Subcutaneous abdominal adipose tissue (tissue), 5 donors: ENCODE results near the gene LBHD1.

Experiments
- H3K27ac ChIP-seq: one replicate; pipeline ENCODE4 v1.7.0; 2013; ENCODE audit warnings: low read depth, mild to moderate bottlenecking, inconsistent platforms, low read length, moderate library complexity
- H3K27me3 ChIP-seq, 5 donors: one replicate each; pipeline ENCODE4 v1.7.0; 2013; ENCODE audit warnings: low read length in 5 of 5, inconsistent platforms in 1 of 5; ENCODE audit not compliant: control insufficient read depth in 5 of 5, insufficient read depth in 4 of 5
- H3K36me3 ChIP-seq, 5 donors: one replicate each; pipeline ENCODE4 v1.7.0; 2013; ENCODE audit warnings: low read length in 5 of 5; ENCODE audit not compliant: control insufficient read depth in 5 of 5, insufficient read depth in 5 of 5
- H3K4me1 ChIP-seq, 5 donors: one replicate each; pipeline ENCODE4 v1.7.0; 2013; ENCODE audit warnings: low read length in 5 of 5, mild to moderate bottlenecking in 3 of 5, moderate library complexity in 1 of 5; ENCODE audit not compliant: control insufficient read depth in 5 of 5, insufficient read depth in 5 of 5
- H3K4me3 ChIP-seq, 5 donors: one replicate each; pipeline ENCODE4 v1.7.0; 2013; ENCODE audit warnings: low read length in 5 of 5, low read depth in 1 of 5
- H3K9ac ChIP-seq, 5 donors: one replicate each; pipeline ENCODE4 v1.7.0; 2013; ENCODE audit warnings: low read length in 5 of 5, mild to moderate bottlenecking in 4 of 5, moderate library complexity in 3 of 5
- H3K9me3 ChIP-seq, 5 donors: one replicate each; pipeline ENCODE4 v1.7.0; 2013; ENCODE audit warnings: low read length in 5 of 5; ENCODE audit not compliant: control insufficient read depth in 5 of 5
- donor health status: healthy.
- donor health status: healthy.
- donor health status: healthy.
- donor health status: healthy.
- donor health status: healthy.

LBHD1 gene

DNA sequence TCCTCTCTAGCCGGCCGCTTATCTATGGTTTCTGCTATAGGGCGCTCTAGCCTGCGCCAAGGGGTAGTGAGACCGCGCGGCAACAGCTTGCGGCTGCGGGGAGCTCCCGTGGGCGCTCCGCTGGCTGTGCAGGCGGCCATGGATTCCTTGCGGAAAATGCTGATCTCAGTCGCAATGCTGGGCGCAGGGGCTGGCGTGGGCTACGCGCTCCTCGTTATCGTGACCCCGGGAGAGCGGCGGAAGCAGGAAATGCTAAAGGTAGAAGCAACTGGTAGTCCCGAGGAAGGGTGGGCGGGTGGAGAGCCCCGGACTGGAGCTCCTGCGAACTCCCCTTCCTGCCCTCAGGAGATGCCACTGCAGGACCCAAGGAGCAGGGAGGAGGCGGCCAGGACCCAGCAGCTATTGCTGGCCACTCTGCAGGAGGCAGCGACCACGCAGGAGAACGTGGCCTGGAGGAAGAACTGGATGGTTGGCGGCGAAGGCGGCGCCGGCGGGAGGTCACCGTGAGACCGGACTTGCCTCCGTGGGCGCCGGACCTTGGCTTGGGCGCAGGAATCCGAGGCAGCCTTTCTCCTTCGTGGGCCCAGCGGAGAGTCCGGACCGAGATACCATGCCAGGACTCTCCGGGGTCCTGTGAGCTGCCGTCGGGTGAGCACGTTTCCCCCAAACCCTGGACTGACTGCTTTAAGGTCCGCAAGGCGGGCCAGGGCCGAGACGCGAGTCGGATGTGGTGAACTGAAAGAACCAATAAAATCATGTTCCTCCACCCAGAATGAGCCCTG is at the start of gene LBHD1, which contains the start of gene UQCC3:
TSS of gene LBHD1 (minus strand) at position 660 of the 782 bp plus-strand sequence. CDS start 2,236 bp downstream, outside the sequence.
TSS of gene UQCC3 (plus strand) at position 66 of the 782 bp plus-strand sequence. CDS start at position 139, 73 bp downstream.
- Histone ChIP-seq H3K27me3 (no peaks in the 10 kb centered on the region), H3K4me1 (peaks cover under 1 to 46% (median 36%) of the 10 kb centered on the region in 5 donors), H3K4me3 (peak within 1 kb of the TSS; percentile 81 to 98 (median 94)), H3K36me3 (peaks cover 8 to 38% (median 18%) of the 10 kb centered on the region in 5 donors), H3K9ac (peak within 1 kb of the TSS; percentile 83 to 91 (median 84)), H3K9me3 (no peaks in the 10 kb centered on the region), H3K27ac (peak within 1 kb of the TSS; percentile 89)

DNA sequence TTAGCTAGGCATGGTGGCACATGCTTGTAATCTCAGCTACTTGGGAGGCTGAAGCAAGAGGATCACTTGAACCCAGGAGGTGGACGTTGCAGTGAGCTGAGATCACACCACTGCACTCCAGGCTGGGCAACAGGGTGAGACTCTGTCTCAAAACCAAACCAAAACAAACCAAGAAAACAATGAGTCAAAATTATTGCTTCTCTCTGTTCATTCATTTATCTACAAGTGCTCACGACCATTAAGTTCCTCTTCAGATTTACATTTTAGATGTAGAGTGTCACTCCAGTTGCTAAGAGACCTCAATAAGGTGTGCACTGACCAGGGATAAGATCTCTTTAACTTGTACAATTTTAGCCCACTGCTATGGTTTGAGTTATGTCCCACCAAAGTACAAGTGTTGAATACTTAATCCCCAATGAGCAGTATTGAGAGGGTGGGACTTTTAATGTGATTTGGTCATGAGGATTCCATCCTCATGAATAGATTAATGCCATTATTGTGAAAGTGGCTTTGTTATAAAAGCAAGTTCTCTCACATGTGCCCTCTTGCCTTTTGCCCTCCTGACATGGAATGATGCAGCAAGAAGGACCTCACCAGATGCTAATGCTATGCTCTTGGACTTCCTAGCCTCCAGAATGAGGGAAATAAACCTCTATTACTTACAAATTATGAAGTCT is 47.4 kb upstream of the LBHD1 start:
- H3K27me3 ChIP-seq = no peaks in the 10 kb centered on the region
- H3K9me3 ChIP-seq = no peaks in the 10 kb centered on the region
- peak overlapping the region; percentile 8 for H3K27ac ChIP-seq
- H3K4me3 ChIP-seq = no peak overlapping the region
- H3K4me1 ChIP-seq = peaks cover 0 to 12% (median 8%) of the 10 kb centered on the region in 5 donors
- peaks cover 50 to 97% (median 96%) of the 10 kb centered on the region in 5 donors for H3K36me3 ChIP-seq
- H3K9ac ChIP-seq = no peak overlapping the region

DNA sequence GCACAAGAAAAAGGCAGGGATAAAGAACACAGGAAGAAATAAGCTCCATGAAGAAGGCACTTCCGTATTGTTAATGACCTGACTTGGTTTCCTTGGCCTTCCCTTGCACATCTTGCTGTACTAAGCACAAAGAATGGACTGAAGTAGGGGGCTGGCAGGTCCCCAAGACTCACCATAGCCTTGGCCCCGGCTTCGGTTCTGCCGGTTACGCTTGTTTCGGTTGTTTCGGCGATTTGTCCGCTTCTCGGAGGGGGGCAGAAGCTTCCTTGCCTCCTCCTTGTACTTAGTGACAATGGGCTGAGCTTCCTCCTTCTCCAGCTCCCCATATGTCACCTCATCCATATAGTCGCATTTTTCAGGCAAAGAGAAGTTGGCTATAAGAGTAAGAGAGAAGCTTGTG is 44.7 kb upstream of the LBHD1 start:
- Histone ChIP-seq H3K36me3 (peaks cover 36 to 96% (median 89%) of the 10 kb centered on the region in 5 donors), H3K27ac (peak overlapping the region; percentile 0), H3K27me3 (no peaks in the 10 kb centered on the region), H3K9me3 (no peaks in the 10 kb centered on the region), H3K4me1 (peaks cover 0 to 12% (median 5%) of the 10 kb centered on the region in 5 donors), H3K4me3 (no peak overlapping the region), H3K9ac (no peak overlapping the region)

DNA sequence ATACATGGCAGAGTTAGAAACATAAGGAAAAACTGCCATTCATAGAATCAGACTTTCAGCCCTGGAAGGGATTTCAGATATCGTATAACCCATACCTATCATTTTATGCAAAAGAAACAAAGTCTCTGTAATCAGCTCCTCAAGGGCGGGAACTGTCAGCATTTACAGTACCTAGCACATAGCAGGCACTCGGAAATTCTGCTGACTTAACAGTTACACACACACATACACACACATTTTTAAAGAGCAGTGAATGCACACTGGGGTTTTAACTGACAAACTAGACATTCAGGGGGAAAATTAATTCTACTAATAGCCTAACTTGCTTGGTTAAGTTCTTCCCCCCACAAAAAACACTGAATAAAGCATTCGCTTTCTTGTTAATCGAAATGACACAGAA is 44.1 kb upstream of the LBHD1 start:
- Histone ChIP-seq H3K4me1 (peaks cover 0 to 12% (median 5%) of the 10 kb centered on the region in 5 donors), H3K36me3 (peaks cover 30 to 96% (median 87%) of the 10 kb centered on the region in 5 donors), H3K9ac (no peak overlapping the region), H3K9me3 (no peaks in the 10 kb centered on the region), H3K27me3 (no peaks in the 10 kb centered on the region), H3K4me3 (no peak overlapping the region), H3K27ac (peak overlapping the region; percentile 0)

DNA sequence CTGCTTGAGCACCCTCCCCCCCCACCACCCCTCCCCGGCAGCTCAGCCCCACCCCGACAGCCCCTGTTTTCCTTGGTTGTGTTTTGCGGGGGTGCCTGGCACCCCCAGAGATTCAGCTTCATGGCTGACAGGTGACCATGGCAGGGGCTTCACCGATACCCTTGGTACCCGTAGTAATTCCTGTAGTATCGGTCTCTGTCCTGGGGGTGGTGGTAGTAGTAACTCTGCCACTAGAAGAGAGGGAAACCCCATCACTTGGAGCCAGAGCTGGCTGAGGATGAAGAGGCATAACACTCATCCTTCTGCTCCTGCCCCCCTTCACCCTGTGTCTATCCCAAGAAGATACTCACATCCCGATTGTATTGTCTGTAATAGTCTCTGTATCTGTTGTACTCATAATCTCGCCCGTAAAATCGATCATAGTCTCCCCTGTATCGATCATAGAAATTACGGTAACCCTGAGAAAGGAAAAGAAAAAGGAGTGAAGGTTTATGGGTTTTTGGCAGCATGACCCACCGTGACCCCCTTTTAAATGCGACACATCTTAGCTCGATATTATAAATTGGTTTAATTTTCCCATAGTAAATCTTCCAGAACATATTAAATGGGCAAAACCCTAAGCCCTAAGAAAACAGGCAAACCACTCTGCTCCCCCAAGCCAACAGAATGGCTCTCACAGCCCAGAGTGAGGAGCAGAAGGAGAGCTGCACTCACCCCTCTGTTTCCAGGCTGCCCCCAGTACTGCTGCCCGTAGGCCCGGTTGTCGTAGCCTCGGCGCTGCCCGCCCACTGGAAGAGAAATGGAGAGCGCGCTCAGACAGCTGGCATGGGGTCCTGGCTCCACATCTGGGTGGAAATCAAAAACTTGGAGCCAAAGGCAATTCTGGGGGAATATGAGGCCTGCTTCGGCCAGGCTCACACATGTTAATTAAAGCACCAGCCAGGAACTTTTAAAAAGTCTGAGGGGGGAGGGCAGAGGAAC is 43.4 kb upstream of the LBHD1 start:
- Histone ChIP-seq H3K36me3 (peaks cover 25 to 94% (median 84%) of the 10 kb centered on the region in 5 donors), H3K4me3 (no peak overlapping the region), H3K9ac (no peak overlapping the region), H3K27me3 (no peaks in the 10 kb centered on the region), H3K9me3 (no peaks in the 10 kb centered on the region), H3K4me1 (peaks cover 0 to 12% (median 9%) of the 10 kb centered on the region in 5 donors), H3K27ac (no peak overlapping the region)

DNA sequence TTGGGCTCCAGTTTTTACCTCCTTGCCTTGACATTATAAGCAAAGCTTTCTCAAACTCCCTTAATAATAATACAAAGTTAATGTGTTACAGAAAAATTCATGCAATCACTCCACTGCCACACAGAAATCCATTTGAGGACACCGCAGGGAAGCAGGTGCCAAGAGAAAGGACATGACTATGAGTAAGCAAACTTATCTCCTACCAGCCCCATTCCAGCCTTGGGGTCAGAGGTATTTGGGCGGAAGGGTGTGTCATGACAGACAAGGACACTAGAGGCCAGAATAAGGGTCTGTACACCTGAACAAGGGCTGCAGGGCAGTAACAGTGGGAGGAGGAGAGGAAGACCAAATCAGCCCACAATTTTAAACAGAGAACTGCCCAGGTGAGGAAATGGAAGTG is 41.3 kb upstream of the LBHD1 start:
- Histone ChIP-seq H3K9ac (peak overlapping the region in 1 of 5 donors; percentile 7), H3K9me3 (no peaks in the 10 kb centered on the region), H3K4me3 (no peak overlapping the region), H3K27me3 (no peaks in the 10 kb centered on the region), H3K27ac (peak overlapping the region; percentile 66), H3K4me1 (peaks cover 2 to 30% (median 30%) of the 10 kb centered on the region in 5 donors), H3K36me3 (peaks cover 18 to 75% (median 63%) of the 10 kb centered on the region in 5 donors)

DNA sequence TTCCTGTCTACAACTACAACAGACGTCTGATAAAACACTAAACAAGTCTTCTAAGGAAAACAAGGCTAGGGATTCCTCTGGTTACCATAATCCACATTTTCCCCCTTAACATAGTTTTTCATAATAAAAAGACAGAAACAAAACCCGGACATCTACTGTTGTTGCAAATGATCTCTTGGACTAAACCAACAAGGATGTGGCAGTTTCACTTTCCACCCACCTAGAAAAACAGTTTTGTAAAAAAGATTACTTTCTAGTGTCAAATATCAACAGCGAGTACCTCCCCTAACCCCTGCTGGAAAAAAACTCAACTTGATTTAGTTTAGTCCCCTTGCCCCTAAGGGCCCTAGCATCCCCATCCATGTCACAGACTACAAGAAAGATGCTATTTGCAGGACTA is 40.8 kb upstream of the LBHD1 start:
- Histone ChIP-seq H3K4me1 (peaks cover 2 to 33% (median 31%) of the 10 kb centered on the region in 5 donors), H3K9me3 (no peaks in the 10 kb centered on the region), H3K9ac (peak overlapping the region in 1 of 5 donors; percentile 26), H3K27ac (peak overlapping the region; percentile 66), H3K36me3 (peaks cover 15 to 70% (median 58%) of the 10 kb centered on the region in 5 donors), H3K4me3 (no peak overlapping the region), H3K27me3 (no peaks in the 10 kb centered on the region)

DNA sequence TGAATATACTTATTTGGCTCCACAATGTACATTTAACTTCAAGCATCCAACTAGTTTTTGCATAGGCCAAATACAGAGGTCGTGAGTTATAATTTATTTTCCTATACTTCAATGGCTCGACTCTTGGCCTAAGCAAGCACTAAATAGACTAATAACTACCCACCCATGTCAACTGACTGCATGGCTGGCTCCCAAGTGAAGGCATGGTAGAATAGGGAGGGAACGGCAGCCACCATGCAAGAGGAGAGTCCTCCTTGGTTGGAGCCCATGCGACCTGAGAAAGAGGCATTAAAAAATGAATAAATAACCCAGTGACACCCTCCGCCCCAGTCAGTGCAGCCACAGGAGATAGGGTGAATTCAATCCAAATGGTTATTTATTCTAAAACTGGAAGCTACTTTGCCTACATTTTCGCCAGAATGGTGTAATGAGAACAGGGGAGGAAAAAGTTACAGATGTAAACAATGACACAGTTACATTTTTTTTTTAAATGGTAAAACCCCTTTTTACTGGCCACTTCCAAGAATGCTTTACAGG is 40.3 kb upstream of the LBHD1 start:
- peak overlapping the region; percentile 66 for H3K27ac ChIP-seq
- no peak overlapping the region for H3K4me3 ChIP-seq
- H3K9ac ChIP-seq = no peak overlapping the region
- H3K27me3 ChIP-seq = no peaks in the 10 kb centered on the region
- peaks cover 2 to 33% (median 31%) of the 10 kb centered on the region in 5 donors for H3K4me1 ChIP-seq
- H3K36me3 ChIP-seq = peaks cover 12 to 65% (median 53%) of the 10 kb centered on the region in 5 donors
- no peaks in the 10 kb centered on the region for H3K9me3 ChIP-seq

DNA sequence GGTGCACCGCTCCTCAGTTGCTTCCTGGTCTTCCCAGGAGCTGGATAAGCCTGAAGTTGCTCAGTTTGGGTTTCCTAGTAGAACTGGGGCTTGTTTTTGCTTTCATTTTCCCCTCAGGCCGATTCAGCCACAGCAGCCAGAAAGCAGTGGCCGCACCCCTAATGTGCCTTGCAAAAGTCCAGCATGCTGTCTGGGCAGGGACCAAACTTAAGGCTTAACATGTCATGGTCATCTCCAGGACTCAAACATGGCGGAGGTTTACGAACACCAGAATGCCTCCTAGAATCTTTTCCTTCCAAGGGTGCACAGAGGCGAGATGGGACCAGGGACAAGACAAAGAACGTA is 37.9 kb upstream of the LBHD1 start:
- Histone ChIP-seq H3K9me3 (no peaks in the 10 kb centered on the region), H3K9ac (peak overlapping the region; percentile 75 to 98 (median 95)), H3K4me1 (peaks cover 4 to 50% (median 46%) of the 10 kb centered on the region in 5 donors), H3K36me3 (peaks cover 3 to 42% (median 30%) of the 10 kb centered on the region in 5 donors), H3K4me3 (peak overlapping the region; percentile 71 to 91 (median 82)), H3K27ac (peak overlapping the region; percentile 99), H3K27me3 (no peaks in the 10 kb centered on the region)
